ENCODE results near the gene OSBPL10.
"Not testable (repeated sequence)": the region's sequence is repeated elsewhere in the genome, so short reads cannot be mapped to it uniquely, and the experiment has no call there.

The OSBPL10 gene

GRCh38 chr3:31981206-31982181, at the start of gene OSBPL10, which contains the start of gene ZNF860:
OSBPL10 (minus strand) TSS chr3:31981262; CDS start chr3:31981179, 83 bp downstream.
ZNF860 (plus strand) TSS chr3:31981750; CDS start chr3:31989080, 7,330 bp downstream.
- DNase-seq, result peak; percentile 42

GRCh38 chr3:32026593-32026992, 45.5 kb upstream of the OSBPL10 start:
- DNase-seq, result no peak

- DNase-seq, result no peak
These were observed 41.9 kb upstream of the OSBPL10 start for GRCh38 chr3:32022947-32023346.

GRCh38 chr3:32021748-32022147, 40.7 kb upstream of the OSBPL10 start:
- DNase-seq, result no peak

GRCh38 chr3:32021155-32021554, 40.1 kb upstream of the OSBPL10 start:
- DNase-seq, result no peak

- no peak for DNase-seq
These were observed 37.9 kb upstream of the OSBPL10 start for GRCh38 chr3:32018757-32019564.

- no peak for DNase-seq
These were observed 36.2 kb upstream of the OSBPL10 start for GRCh38 chr3:32017286-32017685.

- DNase-seq, result not testable (repeated sequence)
These were observed 34.6 kb upstream of the OSBPL10 start for GRCh38 chr3:32015638-32016037.

GRCh38 chr3:32010699-32011098, 29.6 kb upstream of the OSBPL10 start:
- DNase-seq, result not testable (repeated sequence)

GRCh38 chr3:32009957-32010356, 28.9 kb upstream of the OSBPL10 start:
- no peak for DNase-seq

- DNase-seq, result no peak
These were observed 28.0 kb upstream of the OSBPL10 start for GRCh38 chr3:32009101-32009500.

GRCh38 chr3:32004113-32004765, 23.2 kb upstream of the OSBPL10 start:
- no peak for DNase-seq

GRCh38 chr3:32003380-32003779, 22.3 kb upstream of the OSBPL10 start:
- DNase-seq, result no peak

GRCh38 chr3:32002561-32003368, 21.7 kb upstream of the OSBPL10 start:
- DNase-seq, result no peak

GRCh38 chr3:32000877-32001276, 19.8 kb upstream of the OSBPL10 start:
- no peak for DNase-seq

- DNase-seq, result no peak
These were observed 18.9 kb upstream of the OSBPL10 start for GRCh38 chr3:31999907-32000439.

- no peak for DNase-seq
These were observed 16.4 kb upstream of the OSBPL10 start for GRCh38 chr3:31997500-31997899.

GRCh38 chr3:31996195-31996594, 15.1 kb upstream of the OSBPL10 start:
- DNase-seq, result no peak

GRCh38 chr3:31995026-31995425, 14.0 kb upstream of the OSBPL10 start:
- DNase-seq, result not testable (repeated sequence)

- DNase-seq, result no peak
These were observed 12.8 kb upstream of the OSBPL10 start for GRCh38 chr3:31993843-31994242.

GRCh38 chr3:31992995-31993394, 11.9 kb upstream of the OSBPL10 start:
- not testable (repeated sequence) for DNase-seq

GRCh38 chr3:31988271-31988670, 7.2 kb upstream of the OSBPL10 start:
- DNase-seq, result no peak
